GM23248 (cell line): ENCODE measurements around the gene DNASE1.

Experiments used
- EZH2 ChIP-seq: fragments of 200-600 bp; sonication (generic); IDR thresholded peaks from 2 replicates; pipeline ENCODE4 v1.6.1; 2018; ENCODE audit warnings: antibody characterized with exemption, mild to moderate bottlenecking; ENCODE audit not compliant: insufficient read depth, poor library complexity, severe bottlenecking
- EZH2phosphoT487 ChIP-seq: fragments of 200-600 bp; sonication (generic); IDR thresholded peaks from 2 replicates; pipeline ENCODE4 v1.6.1; 2018; ENCODE audit warnings: antibody characterized with exemption, moderate library complexity, mild to moderate bottlenecking, low read depth; ENCODE audit not compliant: insufficient read depth

DNA sequence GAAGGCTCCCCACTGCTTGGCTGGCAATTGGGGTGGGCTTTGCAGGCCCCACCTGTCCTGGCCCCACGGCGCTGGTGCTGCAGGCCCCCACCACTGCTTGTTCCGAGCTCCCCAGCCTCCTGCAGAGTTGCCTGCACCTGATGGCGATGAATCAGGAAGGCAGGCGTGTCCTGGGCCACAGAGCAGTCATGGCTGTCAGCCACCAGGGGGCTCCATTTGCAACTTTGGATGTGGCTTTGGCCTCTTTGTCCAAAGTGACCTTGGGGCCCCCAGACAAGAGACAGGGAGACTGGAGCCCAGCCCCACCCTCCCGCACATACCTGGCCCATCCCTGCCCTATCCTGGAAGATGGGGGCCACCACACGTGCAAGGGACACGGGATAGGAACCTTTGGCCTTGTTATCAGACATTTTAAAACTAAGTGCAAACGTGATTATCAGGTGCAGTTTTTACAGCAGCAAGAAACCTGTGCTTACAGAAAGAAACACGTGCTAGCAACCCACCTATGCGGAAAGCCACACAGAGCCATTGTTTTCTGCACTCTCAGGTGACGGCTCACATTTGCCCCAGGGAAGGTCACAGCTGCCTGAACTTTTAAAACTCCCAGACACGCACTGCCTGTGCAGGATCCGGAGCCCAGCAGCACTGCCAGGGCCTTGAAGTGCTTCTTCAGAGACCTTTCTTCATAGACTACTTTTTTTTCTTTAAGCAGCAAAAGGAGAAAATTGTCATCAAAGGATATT is at the start of gene DNASE1:
- TF ChIP-seq EZH2phosphoT487 (no peak), EZH2 (no peak)
